Hepatocyte (in vitro differentiated cells): ENCODE measurements around the gene SPATA31D3. TPM values are rescaled to one million over a fixed set of nuclear protein-coding genes. Genes with fewer than 3 reads are reported as not detected.
"Not testable (repeated sequence)": the region's sequence is repeated elsewhere in the genome, so short reads cannot be mapped to it uniquely, and the experiment has no call there.

ENCODE experiments used
- DNase-seq: peaks from one replicate; pipeline ENCODE4 v3.0.0-alpha.2; 2016; ENCODE audit warnings: low spot score
- H2AFZ ChIP-seq: fragments of 200-600 bp; sonication (generic); 2 replicates; pipeline ENCODE4 v1.6.0; 2016; ENCODE audit warnings: antibody characterized with exemption, mild to moderate bottlenecking
- H3K27ac ChIP-seq: fragments of 200-600 bp; sonication (generic); 2 replicates; pipeline ENCODE4 v1.5.1; 2016; ENCODE audit warnings: mild to moderate bottlenecking
- H3K27me3 ChIP-seq: fragments of 200-600 bp; sonication (generic); 2 replicates; pipeline ENCODE4 v1.6.1; 2016
- H3K36me3 ChIP-seq: fragments of 200-600 bp; sonication (generic); replicated peaks from 2 replicates; pipeline ENCODE4 v1.5.1; 2016; ENCODE audit warnings: low read depth; ENCODE audit not compliant: insufficient read depth
- H3K4me1 ChIP-seq: fragments of 200-600 bp; sonication (generic); 2 replicates; pipeline ENCODE4 v1.5.1; 2016; ENCODE audit warnings: mild to moderate bottlenecking, moderate library complexity; ENCODE audit not compliant: insufficient read depth
- H3K4me2 ChIP-seq: fragments of 200-600 bp; sonication (generic); 2 replicates; pipeline ENCODE4 v1.6.0; 2016
- H3K4me3 ChIP-seq: fragments of 200-600 bp; sonication (generic); 2 replicates; pipeline ENCODE4 v1.5.1; 2016; ENCODE audit warnings: mild to moderate bottlenecking
- H3K79me2 ChIP-seq: fragments of 200-600 bp; sonication (generic); 2 replicates; pipeline ENCODE4 v1.6.0; 2017; ENCODE audit warnings: mild to moderate bottlenecking
- H3K9me2 ChIP-seq: fragments of 200-600 bp; sonication (generic); replicated peaks from 2 replicates; pipeline ENCODE4 v1.6.0; 2017; ENCODE audit warnings: mild to moderate bottlenecking; ENCODE audit not compliant: insufficient read depth
- H3K9me3 ChIP-seq: fragments of 200-600 bp; sonication (generic); 2 replicates; pipeline ENCODE4 v1.5.1; 2016; ENCODE audit warnings: low read depth, mild to moderate bottlenecking
- H4K20me1 ChIP-seq: fragments of 200-600 bp; sonication (generic); 2 replicates; pipeline ENCODE4 v1.6.0; 2016; ENCODE audit warnings: mild to moderate bottlenecking; ENCODE audit not compliant: insufficient read depth, poor library complexity, severe bottlenecking
- CTCF ChIP-seq: fragments of 200-600 bp; sonication (generic); IDR thresholded peaks from 2 replicates; pipeline ENCODE4 v1.5.1; 2016; ENCODE audit warnings: antibody characterized with exemption, mild to moderate bottlenecking; ENCODE audit not compliant: poor library complexity
- EZH2 ChIP-seq: fragments of 200-600 bp; sonication (generic); IDR thresholded peaks from 2 replicates; pipeline ENCODE4 v1.6.1; 2016; ENCODE audit warnings: antibody characterized with exemption, mild to moderate bottlenecking, borderline replicate concordance
- EZH2phosphoT487 ChIP-seq: fragments of 200-600 bp; sonication (generic); IDR thresholded peaks from one replicate; pipeline ENCODE4 v1.6.1; 2018; ENCODE audit warnings: antibody characterized with exemption, mild to moderate bottlenecking, low read depth, moderate library complexity; ENCODE audit not compliant: unreplicated experiment, severe bottlenecking
- WGBS: methylation state at CpG from one replicate; pipeline ENCODE4 v1.1.6; 2016; ENCODE audit warnings: low lambda C conversion rate; ENCODE audit errors: missing lambda C conversion rate; 5-methylcytosine and 5-hydroxymethylcytosine counted together
- polyA plus RNA-seq: library from polyadenylated mRNA; unstranded; fragments of >200 nt; fragmentation: Nextera tagmentation; extraction: Ambion mirVana; gene quantifications from 2 replicates; pipeline ENCODE4 v1.2.1, GENCODE V29; 2016
- total RNA-seq: library from RNA; depleted of rRNA; stranded (reverse); fragments of >200 nt; gene quantifications from 2 replicates; pipeline ENCODE4 v1.2.3, GENCODE V29; 2014

Gene SPATA31D3
- total and polyA plus RNA-seq, 2 experiments from 2014 or later: not detected

GRCh38 chr9:81980568-81980967 lies 37.3 kb downstream of the SPATA31D3 start:
- no peaks in the 10 kb centered on the region for H4K20me1 ChIP-seq
- no peaks in the 10 kb centered on the region for H3K9me2 ChIP-seq
- DNase-seq: no peak
- H3K27me3 ChIP-seq: no peaks in the 10 kb centered on the region
- no peaks in the 10 kb centered on the region for H3K4me1 ChIP-seq
- no peaks in the 10 kb centered on the region for H3K9me3 ChIP-seq
- no peak overlapping the region for H3K27ac ChIP-seq
- H3K79me2 ChIP-seq: no peaks in the 10 kb centered on the region
- no peak for TF ChIP-seq EZH2phosphoT487
- TF ChIP-seq CTCF: no peak
- TF ChIP-seq EZH2: no peak
- H3K4me3 ChIP-seq: no peak overlapping the region
- H3K4me2 ChIP-seq: no peak overlapping the region
- H3K36me3 ChIP-seq: no peaks in the 10 kb centered on the region
- no peak overlapping the region for H2AFZ ChIP-seq

- WGBS: 98% methylated on average over 4 of the region's 4 CpGs
Observed at GRCh38 chr9:81981883-81982282, 38.6 kb downstream of the SPATA31D3 start.

GRCh38 chr9:81984928-81985327 lies 41.6 kb downstream of the SPATA31D3 start:
- Histone ChIP-seq H3K9me2 (no peaks in the 10 kb centered on the region), H3K27me3 (no peaks in the 10 kb centered on the region), H3K36me3 (no peaks in the 10 kb centered on the region), H3K4me1 (no peaks in the 10 kb centered on the region), H4K20me1 (no peaks in the 10 kb centered on the region), H3K4me3 (no peak overlapping the region), H3K9me3 (no peaks in the 10 kb centered on the region), H3K27ac (no peak overlapping the region), H2AFZ (no peak overlapping the region), H3K79me2 (no peaks in the 10 kb centered on the region), H3K4me2 (no peak overlapping the region)
- no peak for DNase-seq
- WGBS: 79% methylated on average over 6 of the region's 6 CpGs
- no peak for TF ChIP-seq EZH2phosphoT487
- TF ChIP-seq EZH2: no peak
- TF ChIP-seq CTCF: no peak

More at GRCh38 chr9:81981883-81982282, 38.6 kb downstream of the SPATA31D3 start:
- Histone ChIP-seq H3K36me3 (no peaks in the 10 kb centered on the region), H3K9me2 (no peaks in the 10 kb centered on the region), H3K79me2 (no peaks in the 10 kb centered on the region), H3K4me1 (no peaks in the 10 kb centered on the region), H3K4me3 (no peak overlapping the region), H3K27me3 (no peaks in the 10 kb centered on the region), H4K20me1 (no peaks in the 10 kb centered on the region), H3K9me3 (no peaks in the 10 kb centered on the region), H3K27ac (no peak overlapping the region), H3K4me2 (no peak overlapping the region), H2AFZ (no peak overlapping the region)
- no peak for TF ChIP-seq CTCF
- TF ChIP-seq EZH2: no peak
- no peak for TF ChIP-seq EZH2phosphoT487
- DNase-seq: no peak

- H2AFZ ChIP-seq: no peak overlapping the region
- no peaks in the 10 kb centered on the region for H4K20me1 ChIP-seq
- H3K79me2 ChIP-seq: no peaks in the 10 kb centered on the region
- H3K4me2 ChIP-seq: no peak overlapping the region
- H3K9me3 ChIP-seq: no peaks in the 10 kb centered on the region
- H3K36me3 ChIP-seq: no peaks in the 10 kb centered on the region
- DNase-seq: no peak
- H3K4me3 ChIP-seq: no peak overlapping the region
- no peak for TF ChIP-seq CTCF
- TF ChIP-seq EZH2: no peak
- no peak for TF ChIP-seq EZH2phosphoT487
- no peaks in the 10 kb centered on the region for H3K9me2 ChIP-seq
- no peak overlapping the region for H3K27ac ChIP-seq
- H3K27me3 ChIP-seq: no peaks in the 10 kb centered on the region
- WGBS: 83% methylated on average over 1 of the region's 1 CpG
- H3K4me1 ChIP-seq: no peaks in the 10 kb centered on the region
Observed at GRCh38 chr9:81986051-81986450, 42.8 kb downstream of the SPATA31D3 start.

- not testable (repeated sequence) for H3K4me1 ChIP-seq, H3K27me3 ChIP-seq, H3K27ac ChIP-seq, H3K79me2 ChIP-seq, DNase-seq, H3K9me3 ChIP-seq, H3K9me2 ChIP-seq, H4K20me1 ChIP-seq, H2AFZ ChIP-seq, H3K4me3 ChIP-seq, H3K36me3 ChIP-seq, H3K4me2 ChIP-seq
- whole genome bisulfite sequencing: 100% methylated on average over 1 of the region's 1 CpG
Observed at GRCh38 chr9:81988472-81988871, 45.2 kb downstream of the SPATA31D3 start, which contains the start of gene SPATA31D1. Gene SPATA31D1, plus strand, starts transcription at chr9:81988772. Its CDS starts 47 bp downstream, at chr9:81988819.
